ENCODE data around the gene GPS2. TPM values are rescaled to one million over a fixed set of nuclear protein-coding genes. Genes with fewer than 3 reads are reported as not detected.

Gene GPS2
- total and polyA plus RNA-seq, 2 donors (not counting 1 experiment from before 2014, with no cell fraction given) = 137 to 225 TPM

DNA sequence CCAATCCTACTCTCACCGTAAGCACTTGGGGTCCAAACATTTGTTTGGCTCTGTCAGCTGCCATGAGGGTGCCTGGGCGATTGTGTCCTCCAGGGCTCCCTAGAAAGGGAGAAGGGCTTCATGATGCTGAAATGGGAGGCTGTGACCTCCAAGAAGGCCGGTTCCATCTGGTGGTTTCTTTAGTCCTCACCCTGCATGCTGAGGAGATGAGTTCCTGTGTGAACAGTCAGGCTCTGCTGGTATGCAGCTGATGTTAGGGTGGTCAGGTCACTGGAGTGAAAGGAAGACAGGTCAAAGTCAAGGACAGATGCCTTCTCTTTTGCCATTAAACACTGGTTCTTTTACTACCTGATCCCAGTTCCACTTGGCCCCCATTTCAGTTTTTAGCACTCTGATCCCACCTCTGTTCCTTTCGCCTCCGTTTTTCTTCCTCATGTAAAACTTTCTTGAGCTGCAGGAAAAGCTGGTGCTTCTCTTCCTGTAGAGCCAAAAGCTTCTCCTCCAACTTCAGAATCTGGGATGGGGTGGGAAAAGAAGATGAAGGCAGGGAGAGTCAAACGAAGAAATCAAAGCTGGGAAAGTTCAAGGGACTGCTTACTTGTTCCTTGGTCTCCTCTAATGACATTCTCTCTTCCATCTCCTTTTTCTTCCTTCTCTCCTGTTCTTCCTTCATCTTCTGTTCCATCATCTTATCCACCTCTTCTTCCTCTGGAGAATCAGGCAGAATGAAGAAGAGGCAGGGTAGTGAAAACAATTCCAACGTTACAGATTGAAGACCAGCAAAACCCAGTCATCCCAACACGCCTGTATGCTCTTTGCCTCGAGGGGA lies 1.1 kb downstream of the GPS2 start:
- no peaks in the 10 kb centered on the region for H3K9me3 Mint-ChIP-seq (ENCODE audit: insufficient read depth)
- peaks cover 63% of the 10 kb centered on the region for H3K4me1 Mint-ChIP-seq
- TF ChIP-seq, protein P1, sequence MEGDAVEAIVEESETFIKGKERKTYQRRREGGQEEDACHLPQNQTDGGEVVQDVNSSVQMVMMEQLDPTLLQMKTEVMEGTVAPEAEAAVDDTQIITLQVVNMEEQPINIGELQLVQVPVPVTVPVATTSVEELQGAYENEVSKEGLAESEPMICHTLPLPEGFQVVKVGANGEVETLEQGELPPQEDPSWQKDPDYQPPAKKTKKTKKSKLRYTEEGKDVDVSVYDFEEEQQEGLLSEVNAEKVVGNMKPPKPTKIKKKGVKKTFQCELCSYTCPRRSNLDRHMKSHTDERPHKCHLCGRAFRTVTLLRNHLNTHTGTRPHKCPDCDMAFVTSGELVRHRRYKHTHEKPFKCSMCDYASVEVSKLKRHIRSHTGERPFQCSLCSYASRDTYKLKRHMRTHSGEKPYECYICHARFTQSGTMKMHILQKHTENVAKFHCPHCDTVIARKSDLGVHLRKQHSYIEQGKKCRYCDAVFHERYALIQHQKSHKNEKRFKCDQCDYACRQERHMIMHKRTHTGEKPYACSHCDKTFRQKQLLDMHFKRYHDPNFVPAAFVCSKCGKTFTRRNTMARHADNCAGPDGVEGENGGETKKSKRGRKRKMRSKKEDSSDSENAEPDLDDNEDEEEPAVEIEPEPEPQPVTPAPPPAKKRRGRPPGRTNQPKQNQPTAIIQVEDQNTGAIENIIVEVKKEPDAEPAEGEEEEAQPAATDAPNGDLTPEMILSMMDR (IDR thresholded peaks at IDR 0.05) = no peak
- no peak for TF ChIP-seq EZH2 (IDR thresholded peaks at IDR 0.05; ENCODE audit: borderline replicate concordance, insufficient read depth, low read depth, low read length, poor library complexity, severe bottlenecking)
- H4K20me1 ChIP-seq (ENCODE audit: control insufficient read depth, insufficient read depth, low read length, poor library complexity, severe bottlenecking) = peaks cover 55% of the 10 kb centered on the region
- peak overlapping the region; percentile 73 to 90 (median 82) for H3K4me3 ChIP-seq (ENCODE audit: control extremely low read depth in 1 of 5, extremely low read depth in 1 of 5, insufficient read depth in 1 of 5, low read depth in 2 of 5, low read length in 4 of 5)
- H2AFZ ChIP-seq (ENCODE audit: insufficient read depth, low read depth, low read length, poor library complexity, severe bottlenecking) = no peak overlapping the region
- H3K36me3 ChIP-seq (replicated peaks in 1 of 2; ENCODE audit: control extremely low read depth in 1 of 2, control insufficient read depth in 1 of 2, extremely low read depth in 1 of 2, insufficient read depth in 2 of 2, low read length in 1 of 2) = peaks cover 5 to 75% of the 10 kb centered on the region in 2 experiments
- peak overlapping the region; percentile 78 to 91 for H3K27ac ChIP-seq (ENCODE audit: low read length in 2 of 2)
- no peak for DNase-seq
- intact Hi-C loops (cut with micrococcal nuclease) = loop anchor here (2.0 kb wide), 1 partner anchor 39 kb away; the partner anchor contains the start of gene KCTD11
- H3K27ac Mint-ChIP-seq = peak overlapping the region; percentile 93
- WGBS (ENCODE audit: insufficient coverage) = 49% methylated on average over 6 of the region's 9 CpGs
- peaks cover 61% of the 10 kb centered on the region for H3K79me2 ChIP-seq (ENCODE audit: control insufficient read depth, insufficient read depth, low read length)
- peak overlapping the region; percentile 91 for H3K4me2 ChIP-seq (replicated peaks; ENCODE audit: low read depth, low read length, poor library complexity, severe bottlenecking)
- H3K27me3 Mint-ChIP-seq = no peaks in the 10 kb centered on the region
- peaks cover 33 to 55% of the 10 kb centered on the region in 2 donors for H3K4me1 ChIP-seq (ENCODE audit: control insufficient read depth in 2 of 2, insufficient read depth in 2 of 2, low read length in 2 of 2)
- ChIA-PET CTCF (interaction anchor here (1.0 to 2.2 kb wide), 10 partner anchors 8 to 268 kb away, joined by 3 to 19 read pairs (median 5); partner anchors contain the start of gene NEURL4), POLR2A (interaction anchor here (0.9 to 1.5 kb wide), 3 partner anchors 15 to 170 kb away, joined by 3 to 7 read pairs (median 4); partner anchors contain the start of genes NEURL4 and POLR2A)
- H3K4me3 Mint-ChIP-seq = peak overlapping the region; percentile 87
- peak overlapping the region; percentile 90 for H3K9ac ChIP-seq (ENCODE audit: low read length)
- no peaks in the 10 kb centered on the region for H3K27me3 ChIP-seq (replicated peaks in 1 of 4; ENCODE audit: control extremely low read depth in 1 of 4, control insufficient read depth in 3 of 4, insufficient read depth in 4 of 4, low read length in 3 of 4)
- no peaks in the 10 kb centered on the region for H3K9me3 ChIP-seq (ENCODE audit: control extremely low read depth in 1 of 3, control insufficient read depth in 2 of 3, insufficient read depth in 1 of 3, low read length in 2 of 3)
- no peak for ATAC-seq (ENCODE audit: low read depth)
